Measurements from ENCODE around the gene MAST1.

- TF ChIP-seq CTCF (IDR thresholded peaks at IDR 0.05; ENCODE audit: borderline replicate concordance, extremely low read depth, low read length, poor library complexity, severe bottlenecking) (no peak), EZH2 (IDR thresholded peaks at IDR 0.05; ENCODE audit: borderline replicate concordance, low read depth, low read length, severe bottlenecking) (no peak)
Observed at GRCh38 chr19:12799742-12800465, 38.4 kb upstream of the MAST1 start.
